Stomach (tissue), 4 donors: ENCODE data around the gene CD8B2.
"Not testable (repeated sequence)": the region's sequence is repeated elsewhere in the genome, so short reads cannot be mapped to it uniquely, and the experiment has no call there.

ENCODE experiments used
- EP300 ChIP-seq: sonication (generic); formaldehyde crosslinking; IDR thresholded peaks from one replicate; pipeline ENCODE4 v1.6.1; 2017; ENCODE audit warnings: antibody characterized with exemption
- TF ChIP-seq, protein P1 (sequence below), 7 experiments: fragments of 450-650 bp in 4 of 7; fragments of 200-600 bp in 3 of 7; sonication (generic) in 3 of 7; IDR thresholded peaks; one replicate each; pipeline ENCODE4 v1.5.1; 2016 to 2019; ENCODE audit warnings: antibody characterized with exemption in 7 of 7, control low read depth in 2 of 7, mild to moderate bottlenecking in 1 of 7

DNA sequence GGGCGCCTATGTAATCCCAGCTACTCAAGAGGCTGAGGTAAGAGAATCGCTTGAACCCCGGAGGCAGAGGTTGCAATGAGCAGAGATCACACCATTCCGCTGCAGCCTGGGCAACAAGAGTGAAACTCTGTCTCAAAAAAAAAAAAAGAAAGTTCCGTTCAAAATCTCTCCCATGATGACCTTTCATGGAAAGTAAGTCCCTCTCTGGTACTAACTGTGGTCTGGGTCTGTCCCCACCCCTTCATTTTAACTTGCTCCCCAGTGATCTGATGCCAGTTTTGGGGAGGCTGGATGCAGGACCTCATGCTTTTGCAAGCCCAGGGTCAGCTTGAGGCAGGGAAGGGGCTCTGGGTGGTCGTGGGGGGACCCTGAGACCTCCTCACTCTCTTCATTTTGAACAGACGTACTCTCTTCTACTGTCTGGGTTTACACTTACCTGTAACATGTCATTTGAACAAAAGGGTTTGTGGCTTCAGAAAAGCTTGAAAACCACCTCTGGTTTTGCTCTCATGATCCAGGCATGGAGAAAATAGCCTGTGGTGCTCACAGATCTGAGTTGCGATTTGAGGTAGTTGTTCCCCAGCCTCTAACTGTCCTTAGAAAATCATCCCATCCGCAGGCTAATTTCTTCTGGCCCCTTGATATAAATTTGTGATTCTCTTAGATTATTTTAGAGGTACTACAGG is 19.0 kb downstream of the CD8B2 start:
- TF ChIP-seq, protein P1, sequence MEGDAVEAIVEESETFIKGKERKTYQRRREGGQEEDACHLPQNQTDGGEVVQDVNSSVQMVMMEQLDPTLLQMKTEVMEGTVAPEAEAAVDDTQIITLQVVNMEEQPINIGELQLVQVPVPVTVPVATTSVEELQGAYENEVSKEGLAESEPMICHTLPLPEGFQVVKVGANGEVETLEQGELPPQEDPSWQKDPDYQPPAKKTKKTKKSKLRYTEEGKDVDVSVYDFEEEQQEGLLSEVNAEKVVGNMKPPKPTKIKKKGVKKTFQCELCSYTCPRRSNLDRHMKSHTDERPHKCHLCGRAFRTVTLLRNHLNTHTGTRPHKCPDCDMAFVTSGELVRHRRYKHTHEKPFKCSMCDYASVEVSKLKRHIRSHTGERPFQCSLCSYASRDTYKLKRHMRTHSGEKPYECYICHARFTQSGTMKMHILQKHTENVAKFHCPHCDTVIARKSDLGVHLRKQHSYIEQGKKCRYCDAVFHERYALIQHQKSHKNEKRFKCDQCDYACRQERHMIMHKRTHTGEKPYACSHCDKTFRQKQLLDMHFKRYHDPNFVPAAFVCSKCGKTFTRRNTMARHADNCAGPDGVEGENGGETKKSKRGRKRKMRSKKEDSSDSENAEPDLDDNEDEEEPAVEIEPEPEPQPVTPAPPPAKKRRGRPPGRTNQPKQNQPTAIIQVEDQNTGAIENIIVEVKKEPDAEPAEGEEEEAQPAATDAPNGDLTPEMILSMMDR (IDR thresholded peaks at IDR 0.05), result not testable (repeated sequence)
- TF ChIP-seq EP300, result not testable (repeated sequence)
